PC-3 (cell line): ENCODE measurements around the gene CASQ2. TPM values are rescaled to one million over a fixed set of nuclear protein-coding genes. Genes with fewer than 3 reads are reported as not detected.

ENCODE experiments used
- ATAC-seq: fragments of 200-7000 bp; cut with Tn5 transposase; 2 replicates; pipeline ENCODE4 v1.9.1; 2020; ENCODE audit warnings: mild to moderate bottlenecking, moderate library complexity
- BruUV-seq: library from RNA; stranded (reverse); fragments of 400-500 nt; replicated peaks from 2 replicates; lab custom pipeline; 2021; lab: Mats Ljungman, UMichigan
- CTCF ChIA-PET: fragments of 300-600 bp; sonication (Branson Sonifier 250); formaldehyde crosslinking; loops from one replicate; lab custom pipeline; 2022; ENCODE audit warnings: antibody characterized with exemption; lab: Charles Lee
- POLR2A ChIA-PET: fragments of 300-600 bp; sonication (Branson Sonifier 250); formaldehyde crosslinking; loops from one replicate; lab custom pipeline; 2022; ENCODE audit warnings: antibody characterized with exemption; ENCODE audit not compliant: unreplicated experiment; lab: Charles Lee
- DNase-seq: peaks from one replicate; pipeline ENCODE4 v3.0.0-alpha.2; 2015
- H2AFZ ChIP-seq: fragments of 300-600 bp; sonication (generic); 2 replicates; pipeline ENCODE4 v1.6.0; 2016; ENCODE audit warnings: antibody characterized with exemption, low read length
- H3F3A ChIP-seq: fragments of 300-600 bp; sonication (generic); one replicate; pipeline ENCODE4 v1.6.0; 2017; ENCODE audit warnings: antibody characterized with exemption, low read length, control low read depth, mild to moderate bottlenecking; ENCODE audit not compliant: unreplicated experiment
- H3K27ac ChIP-seq: fragments of 300-600 bp; sonication (generic); 2 replicates; pipeline ENCODE4 v1.5.1; 2016; ENCODE audit warnings: mild to moderate bottlenecking, low read length
- H3K27me3 ChIP-seq: fragments of 300-600 bp; sonication (generic); 2 replicates; pipeline ENCODE4 v1.6.1; 2016; ENCODE audit warnings: low read length, mixed read lengths
- H3K36me3 ChIP-seq: fragments of 300-600 bp; sonication (generic); 2 replicates; pipeline ENCODE4 v1.6.1; 2016; ENCODE audit warnings: low read depth, mixed run types, low read length, mixed read lengths
- H3K4me1 ChIP-seq: fragments of 300-600 bp; sonication (generic); 2 replicates; pipeline ENCODE4 v1.5.1; 2016; ENCODE audit warnings: low read length; ENCODE audit not compliant: insufficient read depth
- H3K4me2 ChIP-seq: fragments of 300-600 bp; sonication (generic); 2 replicates; pipeline ENCODE4 v1.6.0; 2016; ENCODE audit warnings: low read length
- H3K4me3 ChIP-seq: fragments of 300-600 bp; sonication (generic); 2 replicates; pipeline ENCODE4 v1.5.1; 2016; ENCODE audit warnings: mild to moderate bottlenecking, low read length, mixed read lengths
- H3K79me2 ChIP-seq: fragments of 300-600 bp; sonication (generic); 2 replicates; pipeline ENCODE4 v1.6.1; 2017; ENCODE audit warnings: low read length, mixed read lengths
- H3K9ac ChIP-seq: fragments of 300-600 bp; sonication (generic); 2 replicates; pipeline ENCODE4 v1.6.0; 2016; ENCODE audit warnings: mild to moderate bottlenecking, low read length
- H3K9me2 ChIP-seq: fragments of 300-600 bp; sonication (generic); replicated peaks from 2 replicates; pipeline ENCODE4 v1.6.1; 2016; ENCODE audit warnings: mixed run types, low read length, mixed read lengths
- H3K9me3 ChIP-seq: fragments of 300-600 bp; sonication (generic); 2 replicates; pipeline ENCODE4 v1.6.1; 2016; ENCODE audit warnings: low read length, mixed read lengths
- H4K20me1 ChIP-seq: fragments of 300-600 bp; sonication (generic); 2 replicates; pipeline ENCODE4 v1.6.1; 2016; ENCODE audit warnings: low read length, mixed read lengths
- CTCF ChIP-seq: fragments of 300-600 bp; sonication (generic); conservative IDR thresholded peaks from 2 replicates; pipeline ENCODE4 v1.5.1; 2017; ENCODE audit warnings: antibody characterized with exemption, low read depth, mild to moderate bottlenecking, low read length
- EZH2 ChIP-seq: fragments of 300-600 bp; sonication (generic); IDR thresholded peaks from one replicate; pipeline ENCODE4 v1.6.1; 2017; ENCODE audit warnings: antibody characterized with exemption, mild to moderate bottlenecking, low read length; ENCODE audit not compliant: unreplicated experiment
- EZH2phosphoT487 ChIP-seq: fragments of 300-600 bp; sonication (generic); IDR thresholded peaks from 2 replicates; pipeline ENCODE4 v1.6.1; 2018; ENCODE audit warnings: mild to moderate bottlenecking, antibody characterized with exemption, low read length, borderline replicate concordance
- intact Hi-C: fragments of 100-400 bp; cut with micrococcal nuclease; formaldehyde crosslinking; loops from 2 replicates; pipeline ENCODE4 v1.9.0; 2023
- total RNA-seq: library from RNA; depleted of rRNA; stranded (reverse); fragments of >200 nt; gene quantifications from 2 replicates; pipeline ENCODE4 v1.2.3, GENCODE V29; 2014

CASQ2 gene
- total RNA-seq, 1 experiment from 2014 or later, result not detected

GRCh38 chr1:115654663-115655305, 113.7 kb downstream of the CASQ2 start:
- H3K4me3 ChIP-seq, result no peak overlapping the region
- no peaks in the 10 kb centered on the region for H3K9me3 ChIP-seq
- peaks cover 60% of the 10 kb centered on the region for H3K79me2 ChIP-seq
- BruUV-seq, result no TSS peak
- DNase-seq (no peak), ATAC-seq (no peak)
- peaks cover 41% of the 10 kb centered on the region for H3K36me3 ChIP-seq
- H3K9me2 ChIP-seq, result no peaks in the 10 kb centered on the region
- no peak overlapping the region for H3K27ac ChIP-seq
- no peaks in the 10 kb centered on the region for H3F3A ChIP-seq
- ChIA-PET POLR2A (no interaction called here), CTCF (no interaction called here)
- no peaks in the 10 kb centered on the region for H3K27me3 ChIP-seq
- no peak for TF ChIP-seq CTCF
- TF ChIP-seq EZH2phosphoT487, result no peak
- TF ChIP-seq EZH2, result no peak
- H3K4me1 ChIP-seq, result no peaks in the 10 kb centered on the region
- no peak overlapping the region for H3K9ac ChIP-seq
- 0 out of 2 replicates have a peak, but pooled peaks cover 6% of the 10 kb centered on the region for H4K20me1 ChIP-seq
- H3K4me2 ChIP-seq, result no peak overlapping the region
- no peak overlapping the region for H2AFZ ChIP-seq
- intact Hi-C loops, result no loop called here

- POLR2A ChIA-PET, result no interaction called here
- Histone ChIP-seq H3K9me2 (no peaks in the 10 kb centered on the region), H3K4me2 (no peak overlapping the region), H3F3A (no peaks in the 10 kb centered on the region), H2AFZ (no peak overlapping the region), H3K4me1 (no peaks in the 10 kb centered on the region), H3K4me3 (no peak overlapping the region), H3K36me3 (peaks cover 37% of the 10 kb centered on the region), H3K27me3 (no peaks in the 10 kb centered on the region), H3K9me3 (no peaks in the 10 kb centered on the region), H4K20me1 (0 out of 2 replicates have a peak, but pooled peaks cover 6% of the 10 kb centered on the region), H3K79me2 (peaks cover 67% of the 10 kb centered on the region), H3K27ac (no peak overlapping the region), H3K9ac (no peak overlapping the region)
- CTCF ChIA-PET, result no interaction called here
- DNase-seq (no peak), ATAC-seq (no peak)
- intact Hi-C loops, result no loop called here
- TF ChIP-seq EZH2 (no peak), EZH2phosphoT487 (no peak), CTCF (no peak)
- no TSS peak for BruUV-seq
These were observed 114.4 kb downstream of the CASQ2 start for GRCh38 chr1:115654125-115654524.

- BruUV-seq, result no TSS peak
- Histone ChIP-seq H3K79me2 (peaks cover 72% of the 10 kb centered on the region), H3K36me3 (peaks cover 25% of the 10 kb centered on the region), H3K4me3 (no peak overlapping the region), H3F3A (no peaks in the 10 kb centered on the region), H3K4me1 (no peaks in the 10 kb centered on the region), H3K9me3 (no peaks in the 10 kb centered on the region), H4K20me1 (peaks cover 5% of the 10 kb centered on the region; the same call in 1 of the 2 replicates), H3K4me2 (no peak overlapping the region), H3K9me2 (no peaks in the 10 kb centered on the region), H3K27me3 (no peaks in the 10 kb centered on the region), H3K27ac (no peak overlapping the region), H2AFZ (no peak overlapping the region), H3K9ac (no peak overlapping the region)
- DNase-seq (no peak), ATAC-seq (no peak)
- ChIA-PET POLR2A (no interaction called here), CTCF (no interaction called here)
- no peak for TF ChIP-seq CTCF
- TF ChIP-seq EZH2phosphoT487, result no peak
- TF ChIP-seq EZH2, result no peak
- intact Hi-C loops, result no loop called here
These were observed 116.2 kb downstream of the CASQ2 start for GRCh38 chr1:115652236-115652788.
